GM13976 (cell line): ENCODE results near the gene DENND5B.

Experiments used
- DNase-seq: peaks from one replicate; pipeline ENCODE4 v3.0.0; 2012; ENCODE audit warnings: low spot score
- in situ Hi-C: fragments of 300-500 bp; cut with MboI; formaldehyde crosslinking; loops from one replicate; pipeline ENCODE4 v1.12.0; 2022; ENCODE audit warnings: low sequenced_read_pairs, mixed read lengths, inconsistent platforms; ENCODE audit not compliant: unreplicated experiment
- TF ChIP-seq, protein P1 (sequence below): IDR thresholded peaks from 2 replicates; pipeline ENCODE4 v1.5.1; 2012; ENCODE audit warnings: borderline replicate concordance, mild to moderate bottlenecking; ENCODE audit not compliant: insufficient read depth; ENCODE audit errors: extremely low read depth, missing control alignments, control extremely low read depth

The DENND5B gene

GRCh38 chr12:31408763-31409162, 182.2 kb downstream of the DENND5B start:
- TF ChIP-seq, protein P1, sequence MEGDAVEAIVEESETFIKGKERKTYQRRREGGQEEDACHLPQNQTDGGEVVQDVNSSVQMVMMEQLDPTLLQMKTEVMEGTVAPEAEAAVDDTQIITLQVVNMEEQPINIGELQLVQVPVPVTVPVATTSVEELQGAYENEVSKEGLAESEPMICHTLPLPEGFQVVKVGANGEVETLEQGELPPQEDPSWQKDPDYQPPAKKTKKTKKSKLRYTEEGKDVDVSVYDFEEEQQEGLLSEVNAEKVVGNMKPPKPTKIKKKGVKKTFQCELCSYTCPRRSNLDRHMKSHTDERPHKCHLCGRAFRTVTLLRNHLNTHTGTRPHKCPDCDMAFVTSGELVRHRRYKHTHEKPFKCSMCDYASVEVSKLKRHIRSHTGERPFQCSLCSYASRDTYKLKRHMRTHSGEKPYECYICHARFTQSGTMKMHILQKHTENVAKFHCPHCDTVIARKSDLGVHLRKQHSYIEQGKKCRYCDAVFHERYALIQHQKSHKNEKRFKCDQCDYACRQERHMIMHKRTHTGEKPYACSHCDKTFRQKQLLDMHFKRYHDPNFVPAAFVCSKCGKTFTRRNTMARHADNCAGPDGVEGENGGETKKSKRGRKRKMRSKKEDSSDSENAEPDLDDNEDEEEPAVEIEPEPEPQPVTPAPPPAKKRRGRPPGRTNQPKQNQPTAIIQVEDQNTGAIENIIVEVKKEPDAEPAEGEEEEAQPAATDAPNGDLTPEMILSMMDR = no peak
- DNase-seq = no peak
- in situ Hi-C loops = no loop called here

DNA sequence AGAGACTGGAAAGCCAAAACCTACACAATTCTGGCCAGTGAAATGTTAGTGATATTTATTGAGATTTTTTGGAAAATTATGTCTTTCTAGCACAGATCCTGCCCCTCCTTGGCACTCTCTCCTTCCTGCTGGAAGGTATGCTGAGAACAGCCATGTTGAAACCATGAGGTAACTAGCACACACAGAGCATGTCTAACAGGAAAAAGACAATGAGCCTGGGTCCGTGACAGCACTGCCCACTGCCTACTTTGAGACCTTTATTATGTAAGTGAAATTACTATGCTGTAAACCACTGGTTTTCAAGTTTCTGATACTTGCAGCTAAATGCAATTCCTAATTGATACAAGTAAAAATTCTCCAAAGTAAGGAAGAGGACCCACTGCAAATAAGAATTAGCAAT, 183.4 kb downstream of the DENND5B start:
- in situ Hi-C loops = no loop called here
- DNase-seq = peak; percentile 29
- TF ChIP-seq, protein P1 = no peak

DNA sequence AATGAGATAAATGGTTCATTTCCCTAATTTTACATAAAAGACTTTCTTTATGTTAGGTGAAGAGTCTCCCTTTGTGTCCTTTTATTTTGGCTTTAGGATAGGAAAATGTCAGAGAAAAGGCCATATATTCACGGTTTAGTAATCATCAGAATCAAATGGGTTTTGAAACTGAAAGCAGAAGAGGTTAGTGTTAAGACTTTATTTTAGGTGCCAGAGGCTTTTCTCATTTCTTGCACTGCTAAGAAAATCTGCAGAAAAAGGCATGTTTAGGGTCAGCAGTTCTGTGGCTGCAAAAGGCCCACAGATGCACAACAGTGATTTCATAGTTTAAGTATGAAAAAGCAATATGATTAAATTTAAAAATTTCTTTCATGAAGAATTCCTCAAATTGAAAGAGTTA, 184.6 kb downstream of the DENND5B start:
- DNase-seq = peak; percentile 64
- TF ChIP-seq, protein P1 = no peak
- in situ Hi-C loops = no loop called here

DNA sequence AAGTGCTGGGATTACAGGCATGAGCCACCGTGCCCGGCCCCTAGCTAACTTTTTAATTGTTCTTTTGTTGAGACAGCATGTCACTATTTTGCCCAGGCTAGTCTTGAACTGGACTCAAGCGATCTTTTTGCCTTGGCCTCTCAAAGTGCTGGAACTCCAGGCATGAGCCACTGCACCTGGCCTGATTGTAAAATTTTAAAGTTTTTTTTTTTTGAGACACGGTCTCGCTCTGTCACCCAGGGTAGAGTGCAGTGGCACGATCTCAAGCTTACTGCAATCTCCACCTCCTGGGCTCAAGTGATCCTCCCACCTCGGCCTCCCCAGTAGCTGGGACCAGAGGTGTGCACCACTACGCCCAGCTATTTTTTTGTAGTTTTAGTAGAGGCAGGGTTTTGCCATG, 185.9 kb downstream of the DENND5B start:
- no peak for DNase-seq
- TF ChIP-seq, protein P1 = no peak
- in situ Hi-C loops = no loop called here

DNA sequence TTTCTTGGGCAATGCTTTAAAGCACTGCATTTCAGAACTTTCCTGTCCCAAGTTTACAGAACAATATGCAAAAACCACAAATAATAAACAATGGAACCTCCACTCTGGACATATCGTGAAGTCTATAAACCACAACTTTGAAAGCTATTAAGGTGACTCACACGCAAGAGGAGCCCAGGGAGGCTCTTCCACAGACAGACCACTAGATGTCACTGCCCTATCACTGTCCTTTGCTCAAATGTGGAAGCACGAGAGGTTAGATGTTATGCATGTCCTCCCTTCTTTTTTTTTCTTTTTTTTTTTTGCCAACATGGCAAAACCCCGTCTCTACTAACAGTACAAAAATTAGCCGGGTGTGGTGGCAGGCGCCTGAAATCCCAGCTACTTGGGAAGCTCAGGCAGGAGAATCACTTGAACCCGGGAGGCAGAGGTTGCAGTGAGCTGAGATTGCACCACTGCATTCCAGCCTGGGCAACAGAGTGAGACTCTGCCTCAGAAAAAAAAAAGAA, 187.8 kb downstream of the DENND5B start:
- peak; percentile 72 for DNase-seq
- in situ Hi-C loops = loop anchor here (5.0 kb wide), 1 partner anchor 234 kb away; no protein-coding TSS in a partner anchor
- TF ChIP-seq, protein P1 = peak; percentile 65

DNA sequence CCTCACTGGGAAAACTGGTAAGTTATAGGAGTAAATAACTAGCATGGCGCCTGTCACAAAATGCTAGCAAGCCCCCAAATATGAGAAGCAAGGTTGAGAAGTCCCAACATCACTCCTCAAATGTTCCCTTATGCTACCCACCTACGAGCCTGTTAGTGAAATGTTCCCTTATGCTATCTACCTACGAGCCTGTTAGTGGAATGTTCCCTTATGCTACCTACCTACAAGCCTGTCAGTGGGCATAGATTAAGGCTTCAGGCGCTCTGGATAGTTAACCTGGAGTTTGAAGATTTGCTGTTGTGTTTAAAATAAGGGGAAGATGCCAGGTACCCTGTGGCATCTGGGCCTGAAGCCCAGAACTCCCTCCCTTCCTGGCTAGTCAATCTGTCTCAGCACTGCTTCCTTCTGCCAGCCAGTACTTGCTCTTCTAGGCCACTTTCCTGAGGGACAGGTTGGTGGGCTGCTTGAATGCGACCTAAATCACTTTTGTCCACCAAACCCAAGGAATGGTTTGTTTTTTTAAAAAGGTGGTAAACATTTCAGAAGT, 197.9 kb downstream of the DENND5B start:
- no peak for DNase-seq
- in situ Hi-C loops = loop anchor here (25.0 kb wide), 1 partner anchor 894 kb away; no protein-coding TSS in a partner anchor
- TF ChIP-seq, protein P1 = no peak

GRCh38 chr12:31390991-31391390, 199.9 kb downstream of the DENND5B start:
- no peak for DNase-seq
- in situ Hi-C loops = loop anchor here (25.0 kb wide), 1 partner anchor 896 kb away; no protein-coding TSS in a partner anchor
- TF ChIP-seq, protein P1 = no peak
